Nephron progenitor cell (in vitro differentiated cells): ENCODE results near the gene SDK2.

Experiments
- DNase-seq: peaks from one replicate; pipeline ENCODE4 v3.0.0; 2021
- H3K27ac Mint-ChIP-seq: 2 replicates; pipeline ENCODE4 v1.8.0; 2021; ENCODE audit warnings: mild to moderate bottlenecking, moderate library complexity, mixed read lengths
- H3K27me3 Mint-ChIP-seq: 2 replicates; pipeline ENCODE4 v1.8.0; 2021; ENCODE audit warnings: mild to moderate bottlenecking, low read depth, mixed read lengths; ENCODE audit not compliant: poor library complexity
- H3K36me3 Mint-ChIP-seq: 2 replicates; pipeline ENCODE4 v1.8.0; 2021; ENCODE audit warnings: low read depth, mixed read lengths
- H3K4me1 Mint-ChIP-seq: 2 replicates; pipeline ENCODE4 v1.8.0; 2021; ENCODE audit warnings: mixed read lengths
- H3K4me3 Mint-ChIP-seq: 2 replicates; pipeline ENCODE4 v1.8.0; 2021; ENCODE audit warnings: mild to moderate bottlenecking, moderate library complexity, mixed read lengths
- H3K9me3 Mint-ChIP-seq: 2 replicates; pipeline ENCODE4 v1.8.0; 2021; ENCODE audit warnings: mild to moderate bottlenecking, moderate library complexity, mixed read lengths
- TF ChIP-seq, protein P1 (sequence below): fragments of 200-600 bp; sonication (generic); IDR thresholded peaks from 2 replicates; pipeline ENCODE4 v1.5.0; 2021; ENCODE audit warnings: antibody characterized with exemption

Gene SDK2

DNA sequence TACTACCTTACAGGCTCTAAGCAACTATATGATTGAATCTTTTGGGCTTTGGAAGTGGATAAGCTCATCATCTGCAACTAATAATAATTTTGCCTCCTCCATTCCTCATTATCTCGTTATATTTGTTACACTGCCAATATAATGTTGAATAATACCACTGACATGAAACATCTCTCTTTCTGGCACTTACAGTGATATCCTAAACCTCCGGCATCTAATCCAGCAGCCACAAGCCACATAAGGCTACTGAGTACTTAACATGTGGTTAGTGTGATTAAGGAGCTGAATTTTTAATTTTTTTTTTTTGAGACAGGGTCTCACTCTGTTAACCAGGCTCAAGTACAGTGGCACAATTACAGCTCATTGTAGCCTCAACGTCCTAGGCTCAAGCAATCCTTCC, 342.1 kb downstream of the SDK2 start:
- Mint-ChIP-seq H3K27me3 (no peaks in the 10 kb centered on the region), H3K4me3 (no peak overlapping the region), H3K4me1 (peaks cover 64% of the 10 kb centered on the region), H3K27ac (no peak overlapping the region), H3K9me3 (no peaks in the 10 kb centered on the region), H3K36me3 (peaks cover 27% of the 10 kb centered on the region)
- DNase-seq, result no peak
- TF ChIP-seq, protein P1, sequence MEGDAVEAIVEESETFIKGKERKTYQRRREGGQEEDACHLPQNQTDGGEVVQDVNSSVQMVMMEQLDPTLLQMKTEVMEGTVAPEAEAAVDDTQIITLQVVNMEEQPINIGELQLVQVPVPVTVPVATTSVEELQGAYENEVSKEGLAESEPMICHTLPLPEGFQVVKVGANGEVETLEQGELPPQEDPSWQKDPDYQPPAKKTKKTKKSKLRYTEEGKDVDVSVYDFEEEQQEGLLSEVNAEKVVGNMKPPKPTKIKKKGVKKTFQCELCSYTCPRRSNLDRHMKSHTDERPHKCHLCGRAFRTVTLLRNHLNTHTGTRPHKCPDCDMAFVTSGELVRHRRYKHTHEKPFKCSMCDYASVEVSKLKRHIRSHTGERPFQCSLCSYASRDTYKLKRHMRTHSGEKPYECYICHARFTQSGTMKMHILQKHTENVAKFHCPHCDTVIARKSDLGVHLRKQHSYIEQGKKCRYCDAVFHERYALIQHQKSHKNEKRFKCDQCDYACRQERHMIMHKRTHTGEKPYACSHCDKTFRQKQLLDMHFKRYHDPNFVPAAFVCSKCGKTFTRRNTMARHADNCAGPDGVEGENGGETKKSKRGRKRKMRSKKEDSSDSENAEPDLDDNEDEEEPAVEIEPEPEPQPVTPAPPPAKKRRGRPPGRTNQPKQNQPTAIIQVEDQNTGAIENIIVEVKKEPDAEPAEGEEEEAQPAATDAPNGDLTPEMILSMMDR, result no peak

DNA sequence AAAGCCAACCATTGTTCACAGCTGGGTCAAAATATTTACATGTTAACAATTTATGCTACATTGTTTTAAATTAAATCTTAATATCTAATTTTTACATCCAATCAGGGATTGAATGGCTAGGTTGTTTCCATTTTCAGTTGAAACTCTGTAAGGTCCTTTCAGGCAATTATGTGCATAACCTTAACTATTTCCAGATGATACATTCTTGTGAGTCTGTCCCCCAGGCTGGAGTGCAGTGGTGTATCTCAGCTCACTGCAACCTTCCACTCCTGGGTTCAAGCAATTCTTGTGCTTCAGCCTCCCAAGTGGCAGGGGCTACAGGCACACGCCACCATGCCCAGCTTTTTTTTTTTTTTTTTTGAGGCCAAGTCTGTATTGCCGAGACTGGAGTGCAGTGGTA, 342.9 kb downstream of the SDK2 start:
- peaks cover 56% of the 10 kb centered on the region for H3K4me1 Mint-ChIP-seq
- TF ChIP-seq, protein P1, result no peak
- DNase-seq, result no peak
- H3K9me3 Mint-ChIP-seq, result no peaks in the 10 kb centered on the region
- no peak overlapping the region for H3K4me3 Mint-ChIP-seq
- H3K27me3 Mint-ChIP-seq, result no peaks in the 10 kb centered on the region
- no peak overlapping the region for H3K27ac Mint-ChIP-seq
- peaks cover 27% of the 10 kb centered on the region for H3K36me3 Mint-ChIP-seq

DNA sequence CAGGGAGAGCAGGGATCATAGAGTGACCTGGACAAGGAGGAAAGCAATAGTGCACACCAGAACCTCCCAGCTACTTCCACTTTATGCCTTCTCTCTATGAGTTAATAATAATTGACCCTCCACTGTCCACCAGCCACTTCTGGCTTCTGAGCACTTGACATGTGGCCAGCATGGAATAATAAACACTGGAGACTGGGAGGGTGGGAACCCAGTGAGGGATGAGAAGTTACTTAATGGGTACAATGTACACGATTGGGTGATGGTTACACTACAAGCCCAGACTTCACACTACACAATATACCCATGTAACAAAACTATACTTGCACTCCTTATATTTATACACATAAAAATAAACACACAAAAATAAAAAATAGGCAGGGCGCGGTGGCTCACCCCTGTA, 343.9 kb downstream of the SDK2 start:
- Mint-ChIP-seq H3K4me3 (no peak overlapping the region), H3K9me3 (no peaks in the 10 kb centered on the region), H3K27ac (no peak overlapping the region), H3K27me3 (no peaks in the 10 kb centered on the region), H3K4me1 (peaks cover 46% of the 10 kb centered on the region), H3K36me3 (peaks cover 27% of the 10 kb centered on the region)
- DNase-seq, result no peak
- TF ChIP-seq, protein P1, result no peak

DNA sequence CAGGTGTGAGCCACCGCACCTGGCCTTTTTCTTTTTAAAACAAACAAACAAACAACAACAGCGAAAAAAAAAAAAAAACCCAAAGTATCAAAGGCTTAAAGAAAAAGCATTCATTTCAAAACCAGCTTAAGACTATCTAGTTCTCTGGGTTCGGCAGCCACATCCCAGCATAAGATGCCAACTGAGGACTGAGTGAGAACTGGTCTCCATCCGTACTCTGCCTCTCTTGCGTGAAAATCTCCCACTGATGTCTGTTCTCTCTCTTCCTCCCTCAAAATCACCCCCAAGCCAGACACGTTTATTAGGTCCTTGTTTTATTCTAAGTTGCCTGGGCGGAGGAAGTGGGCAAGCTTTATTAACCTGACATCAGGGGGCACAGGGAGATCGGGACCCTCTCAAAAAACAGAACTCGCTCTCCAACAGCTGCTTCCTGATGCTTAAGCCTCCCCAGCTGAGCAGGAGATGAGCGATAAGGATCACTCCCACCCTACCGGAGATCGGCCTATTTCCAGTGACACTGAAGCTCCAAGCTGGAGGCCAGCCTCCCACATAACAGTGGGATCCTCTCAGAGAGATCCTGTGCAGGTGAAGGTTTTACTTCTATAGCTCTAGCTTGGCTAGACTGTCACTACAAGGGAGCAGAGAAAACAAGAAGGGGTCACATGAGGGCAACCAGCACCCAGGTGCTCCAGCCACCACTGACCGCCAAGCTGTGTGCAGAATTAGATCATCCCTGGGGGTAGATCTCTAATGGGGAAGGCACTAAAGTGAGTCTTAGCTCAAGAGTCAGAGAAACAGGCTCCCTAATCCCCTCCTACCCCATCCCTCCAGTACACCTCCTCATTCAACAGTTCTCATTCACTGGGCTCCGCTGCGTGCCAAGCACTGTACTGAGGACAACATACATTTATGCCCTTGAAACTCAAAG, 346.0 kb downstream of the SDK2 start:
- no peak for DNase-seq
- Mint-ChIP-seq H3K4me3 (peak overlapping the region; percentile 43), H3K27ac (peak overlapping the region; percentile 99), H3K27me3 (no peaks in the 10 kb centered on the region), H3K9me3 (no peaks in the 10 kb centered on the region), H3K4me1 (peaks cover 34% of the 10 kb centered on the region), H3K36me3 (peaks cover 21% of the 10 kb centered on the region)
- TF ChIP-seq, protein P1, result no peak

DNA sequence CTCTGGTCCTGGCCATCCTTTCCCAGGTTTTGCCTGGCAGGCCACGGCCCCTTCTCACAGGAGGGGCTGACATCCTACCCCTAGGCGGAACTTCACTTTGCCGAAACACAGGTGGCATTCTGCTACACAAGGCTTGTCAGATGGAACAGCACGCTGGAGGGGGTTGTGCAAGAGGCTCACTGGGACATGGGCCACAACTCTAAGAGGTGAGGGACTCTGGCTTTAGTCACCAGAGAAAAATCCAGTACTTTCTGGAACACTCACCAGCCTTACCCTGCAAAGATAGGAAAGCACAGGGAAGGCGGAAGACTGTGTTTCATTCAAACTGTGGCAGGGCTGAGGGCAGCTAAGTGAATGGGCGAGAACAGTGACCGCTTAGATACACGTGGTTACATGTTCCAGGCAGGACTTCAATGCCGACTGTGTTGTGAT, 350.7 kb downstream of the SDK2 start:
- H3K4me1 Mint-ChIP-seq, result peaks cover 59% of the 10 kb centered on the region
- H3K27ac Mint-ChIP-seq, result peak overlapping the region; percentile 98
- H3K36me3 Mint-ChIP-seq, result peaks cover 14% of the 10 kb centered on the region
- H3K9me3 Mint-ChIP-seq, result no peaks in the 10 kb centered on the region
- no peaks in the 10 kb centered on the region for H3K27me3 Mint-ChIP-seq
- H3K4me3 Mint-ChIP-seq, result no peak overlapping the region
- no peak for DNase-seq
- TF ChIP-seq, protein P1, result no peak

DNA sequence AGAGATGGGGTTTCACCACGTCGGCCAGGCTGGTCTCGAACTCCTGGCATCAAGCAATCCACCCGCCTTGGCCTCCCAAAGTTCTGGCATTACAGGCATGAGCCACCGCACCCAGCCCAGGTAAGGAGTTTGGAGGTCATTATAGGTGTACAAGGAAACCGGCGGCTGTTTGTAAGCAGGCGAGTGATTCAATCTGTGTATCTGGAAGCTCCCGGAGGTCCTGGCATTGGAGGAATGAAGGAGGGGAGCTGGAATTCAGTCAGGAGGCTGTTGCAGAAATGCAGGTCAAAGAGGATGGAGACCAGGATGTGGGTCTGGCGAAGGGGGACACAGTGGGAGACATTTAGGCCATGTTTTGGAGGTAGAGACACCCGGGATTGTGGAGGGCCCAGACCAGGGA, 351.2 kb downstream of the SDK2 start:
- H3K27me3 Mint-ChIP-seq, result no peaks in the 10 kb centered on the region
- no peak overlapping the region for H3K4me3 Mint-ChIP-seq
- H3K9me3 Mint-ChIP-seq, result no peaks in the 10 kb centered on the region
- TF ChIP-seq, protein P1, result no peak
- H3K36me3 Mint-ChIP-seq, result peaks cover 9% of the 10 kb centered on the region
- H3K4me1 Mint-ChIP-seq, result peaks cover 56% of the 10 kb centered on the region
- peak overlapping the region; percentile 98 for H3K27ac Mint-ChIP-seq
- no peak for DNase-seq
